Thymus (tissue), 11 donors: ENCODE data around the gene POLDIP3. TPM values are rescaled to one million over a fixed set of nuclear protein-coding genes. Genes with fewer than 3 reads are reported as not detected.

Experiments used
- DNase-seq, 9 donors: peaks; one replicate each; pipeline ENCODE4 v3.0.0-alpha.2; 2013; ENCODE audit warnings: low spot score in 9 of 9, low read depth in 6 of 9, missing footprints in 1 of 9
- H3K27ac ChIP-seq, 2 donors: one replicate each; pipeline ENCODE4 v1.5.1; 2013; ENCODE audit warnings: control low read depth in 1 of 2, low read depth in 1 of 2, low read length in 1 of 2, mild to moderate bottlenecking in 1 of 2, moderate library complexity in 1 of 2
- H3K27me3 ChIP-seq, 2 donors: one replicate each; pipeline ENCODE4 v1.5.1; 2013; ENCODE audit warnings: low read length in 1 of 2; ENCODE audit not compliant: control insufficient read depth in 2 of 2, insufficient read depth in 1 of 2
- H3K36me3 ChIP-seq, 2 donors: one replicate each; pipeline ENCODE4 v1.5.1; 2013; ENCODE audit warnings: low read length in 1 of 2, mild to moderate bottlenecking in 1 of 2, moderate library complexity in 1 of 2; ENCODE audit not compliant: control insufficient read depth in 2 of 2, insufficient read depth in 2 of 2
- H3K4me1 ChIP-seq, 2 donors: one replicate each; pipeline ENCODE4 v1.5.1; 2013; ENCODE audit warnings: low read length in 2 of 2; ENCODE audit not compliant: control insufficient read depth in 2 of 2, insufficient read depth in 2 of 2
- H3K4me3 ChIP-seq, 2 donors: one replicate each; pipeline ENCODE4 v1.5.1; 2013; ENCODE audit warnings: low read length in 2 of 2, control low read depth in 1 of 2, mild to moderate bottlenecking in 1 of 2
- H3K9me3 ChIP-seq, 2 donors: one replicate each; pipeline ENCODE4 v1.5.1; 2013; ENCODE audit warnings: low read length in 1 of 2, mild to moderate bottlenecking in 1 of 2; ENCODE audit not compliant: control insufficient read depth in 2 of 2, insufficient read depth in 1 of 2
- WGBS: extraction: QIAGEN DNeasy Blood & Tissue Kit; methylation state at CpG from one replicate; pipeline ENCODE4 v1.1.7; 2013; 5-methylcytosine and 5-hydroxymethylcytosine counted together
- polyA plus RNA-seq: library from polyadenylated mRNA; stranded (reverse); fragments of 200-250 nt; gene quantifications from one replicate; pipeline ENCODE4 v1.2.3, GENCODE V29; 2013
- total RNA-seq: library from RNA; stranded (reverse); fragments of 120-200 nt; gene quantifications from one replicate; pipeline ENCODE4 v1.2.4, GENCODE V29; 2013
- donor health status: healthy.

POLDIP3 gene
- total and polyA plus RNA-seq, 2 donors, result 29.8 to 40.4 TPM

GRCh38 chr22:42643634-42644421 is 29.1 kb upstream of the POLDIP3 start:
- H3K4me3 ChIP-seq, result no peak overlapping the region
- no peak overlapping the region for H3K27ac ChIP-seq
- WGBS, result 96% methylated on average over 14 of the region's 14 CpGs
- H3K4me1 ChIP-seq, result peaks cover 13 to 56% of the 10 kb centered on the region in 2 donors
- peaks cover 3 to 10% of the 10 kb centered on the region in 2 donors for H3K36me3 ChIP-seq
- H3K27me3 ChIP-seq, result no peaks in the 10 kb centered on the region
- peaks cover 0 to 3% of the 10 kb centered on the region in 2 donors for H3K9me3 ChIP-seq
- no peak for DNase-seq

DNA sequence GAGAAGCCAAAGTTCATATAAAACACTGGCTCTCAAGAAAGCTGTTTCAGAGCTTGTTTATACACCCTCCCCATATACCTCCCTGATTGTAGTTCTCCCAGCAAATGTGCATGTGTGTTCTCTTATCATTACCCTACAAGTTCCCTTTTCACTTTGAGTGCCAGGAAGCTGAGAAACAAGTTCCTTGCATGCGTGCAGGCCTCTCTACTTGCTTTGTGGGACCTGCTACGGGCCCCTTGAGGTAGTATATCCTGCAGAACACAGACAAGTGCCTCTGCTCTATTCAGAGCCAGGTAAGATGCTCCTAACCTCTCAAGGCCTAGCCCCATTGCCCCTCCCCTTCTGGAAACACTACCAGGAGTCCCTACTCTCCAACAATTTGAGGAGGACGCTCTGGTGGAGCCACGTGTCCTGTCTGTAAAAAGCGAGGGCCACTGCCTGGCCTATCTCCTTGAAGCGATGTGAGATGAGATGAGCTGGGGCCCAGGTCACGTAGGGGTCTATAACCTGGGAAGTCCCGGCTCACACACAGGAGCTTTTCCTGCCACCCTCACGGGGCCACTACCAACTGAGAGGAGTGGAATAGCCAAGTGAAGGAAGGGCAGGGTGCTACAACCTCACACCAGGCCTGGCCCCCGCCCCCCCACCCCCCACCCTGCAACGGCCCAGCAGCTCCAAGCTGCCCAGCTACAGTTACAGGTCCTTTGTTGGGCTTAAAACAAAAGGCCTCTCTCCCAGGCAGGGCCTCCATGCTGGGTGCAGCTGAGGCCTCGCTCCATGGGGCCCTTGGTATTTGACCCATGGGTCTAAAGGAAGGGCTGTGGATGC is 28.3 kb upstream of the POLDIP3 start:
- H3K4me3 ChIP-seq, result no peak overlapping the region
- H3K36me3 ChIP-seq, result peaks cover 3 to 10% of the 10 kb centered on the region in 2 donors
- WGBS, result 81% methylated on average over 12 of the region's 12 CpGs
- H3K4me1 ChIP-seq, result peaks cover 12 to 49% of the 10 kb centered on the region in 2 donors
- H3K9me3 ChIP-seq, result peaks cover 0 to 3% of the 10 kb centered on the region in 2 donors
- H3K27ac ChIP-seq, result no peak overlapping the region
- no peak for DNase-seq
- H3K27me3 ChIP-seq, result no peaks in the 10 kb centered on the region

DNA sequence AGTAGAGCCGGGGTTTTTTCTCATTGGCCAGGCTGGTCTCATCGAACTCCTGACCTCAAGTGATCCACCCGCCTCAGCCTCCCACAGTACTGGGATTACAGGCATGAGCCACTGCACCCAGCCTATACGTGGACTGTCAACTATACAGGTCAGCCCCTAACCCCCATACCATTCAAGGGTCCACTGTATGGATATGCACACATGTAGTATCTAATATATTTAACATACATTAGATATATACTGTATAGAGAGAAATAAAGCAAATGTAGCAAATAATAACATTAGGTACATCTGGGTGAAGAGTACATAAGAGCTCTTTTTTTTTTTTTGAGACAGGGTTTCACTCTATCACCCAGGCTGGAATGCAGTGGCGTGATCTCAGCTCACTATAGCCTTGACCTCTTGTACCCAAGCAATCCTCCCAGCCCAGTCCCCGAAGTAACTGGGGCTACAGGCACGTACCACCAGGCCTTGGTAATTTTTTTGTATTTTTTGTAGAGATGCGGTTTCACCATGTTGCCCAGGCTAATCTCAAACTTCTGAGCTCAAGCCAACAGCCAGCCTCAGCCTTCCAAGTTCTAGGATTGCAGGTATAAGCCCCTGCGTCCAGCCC is 27.2 kb upstream of the POLDIP3 start:
- Histone ChIP-seq H3K4me3 (no peak overlapping the region), H3K36me3 (peaks cover 6 to 10% of the 10 kb centered on the region in 2 donors), H3K27me3 (no peaks in the 10 kb centered on the region), H3K27ac (no peak overlapping the region), H3K4me1 (peaks cover 10 to 39% of the 10 kb centered on the region in 2 donors), H3K9me3 (peaks cover 0 to 3% of the 10 kb centered on the region in 2 donors)
- DNase-seq, result no peak
- WGBS, result 97% methylated on average over 9 of the region's 9 CpGs

DNA sequence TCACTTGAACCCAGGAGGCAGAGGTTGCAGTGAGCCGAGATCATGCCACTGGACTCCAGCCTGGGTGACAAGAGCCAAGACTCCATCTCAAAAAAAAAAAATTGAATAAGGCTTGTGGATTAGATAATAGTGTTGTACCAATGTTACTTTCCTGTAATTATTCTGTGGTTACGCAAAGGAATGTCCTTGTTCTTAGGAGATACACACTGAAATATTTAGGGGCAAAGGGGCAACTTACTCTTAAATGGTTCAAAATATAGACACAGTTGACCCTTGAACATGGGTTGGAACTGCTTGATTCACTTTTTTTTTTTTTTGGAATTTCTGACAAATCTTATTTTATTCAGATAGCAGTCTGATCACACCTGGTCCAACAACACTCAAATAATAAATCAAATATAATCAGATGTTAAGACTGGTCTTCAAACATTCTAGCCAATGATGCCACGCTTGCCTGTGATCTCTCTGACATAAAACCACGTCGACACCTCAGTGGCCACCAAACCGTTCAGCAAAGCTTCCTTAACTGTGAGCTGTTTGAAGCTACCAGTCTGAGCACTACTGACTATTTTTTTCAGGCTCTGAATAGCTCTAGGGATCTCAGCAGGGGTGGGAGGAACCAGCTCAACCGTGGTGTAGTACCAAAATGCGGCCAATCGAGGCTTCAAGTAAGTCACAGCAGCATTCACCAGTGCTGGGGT is 25.0 kb upstream of the POLDIP3 start:
- 82% methylated on average over 9 of the region's 9 CpGs for WGBS
- H3K4me3 ChIP-seq, result no peak overlapping the region
- H3K4me1 ChIP-seq, result peaks cover 0 to 17% of the 10 kb centered on the region in 2 donors
- H3K27ac ChIP-seq, result no peak overlapping the region
- no peaks in the 10 kb centered on the region for H3K27me3 ChIP-seq
- H3K36me3 ChIP-seq, result peaks cover 14 to 17% of the 10 kb centered on the region in 2 donors
- no peak for DNase-seq
- peaks cover 0 to 1% of the 10 kb centered on the region in 2 donors for H3K9me3 ChIP-seq

- H3K27me3 ChIP-seq, result no peaks in the 10 kb centered on the region
- WGBS, result 95% methylated on average over 12 of the region's 12 CpGs
- no peaks in the 10 kb centered on the region for H3K9me3 ChIP-seq
- no peak overlapping the region for H3K4me3 ChIP-seq
- H3K4me1 ChIP-seq, result no peaks in the 10 kb centered on the region
- DNase-seq, result no peak
- H3K27ac ChIP-seq, result no peak overlapping the region
- H3K36me3 ChIP-seq, result peaks cover 24 to 31% of the 10 kb centered on the region in 2 donors
Observed at GRCh38 chr22:42637555-42637954, 22.9 kb upstream of the POLDIP3 start.

DNA sequence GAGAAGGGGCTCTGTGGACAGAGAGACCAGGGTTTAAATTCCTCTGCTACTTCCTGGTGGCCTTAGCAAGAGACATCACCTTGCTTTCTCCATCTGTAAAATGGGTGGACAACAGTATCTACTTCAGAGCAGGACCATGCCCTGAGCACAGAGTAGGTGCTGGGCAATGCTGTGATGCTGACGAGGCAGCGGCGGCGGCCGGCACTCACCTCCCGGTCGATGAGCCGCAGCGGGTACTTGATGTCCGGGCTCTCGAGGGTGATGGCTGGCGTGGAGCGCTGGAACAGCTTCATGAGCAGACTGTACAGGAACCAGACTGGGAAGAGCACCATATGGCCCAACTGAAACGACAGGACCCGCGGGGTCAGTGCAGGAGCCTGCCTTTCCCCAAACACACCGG is 21.8 kb upstream of the POLDIP3 start:
- Histone ChIP-seq H3K27ac (no peak overlapping the region), H3K36me3 (peaks cover 33 to 39% of the 10 kb centered on the region in 2 donors), H3K27me3 (no peaks in the 10 kb centered on the region), H3K4me3 (no peak overlapping the region), H3K9me3 (no peaks in the 10 kb centered on the region), H3K4me1 (no peaks in the 10 kb centered on the region)
- DNase-seq, result no peak
- 99% methylated on average over 17 of the region's 17 CpGs for WGBS

DNA sequence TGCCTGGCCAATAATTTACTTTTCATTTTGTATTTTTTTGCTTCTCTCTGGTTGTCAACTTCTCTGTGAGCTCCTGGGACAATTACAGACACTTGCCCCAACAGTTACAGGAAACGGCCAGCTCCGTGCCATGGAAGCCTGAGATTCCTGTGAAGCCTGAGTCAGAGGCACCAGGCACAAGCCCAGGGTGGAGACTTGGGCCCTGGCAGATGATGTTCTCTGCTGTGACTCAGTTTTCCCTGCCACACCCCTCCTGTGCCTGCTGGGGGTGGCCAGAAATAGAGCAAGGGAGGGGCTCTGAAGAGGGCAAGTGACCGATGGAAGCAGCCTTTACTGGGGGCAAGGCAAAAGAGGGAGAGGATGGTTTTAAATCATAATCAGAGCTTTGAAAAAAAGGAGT is 20.8 kb upstream of the POLDIP3 start:
- DNase-seq, result no peak
- no peaks in the 10 kb centered on the region for H3K27me3 ChIP-seq
- H3K4me3 ChIP-seq, result no peak overlapping the region
- WGBS, result 96% methylated on average over 3 of the region's 3 CpGs
- peaks cover 38 to 49% of the 10 kb centered on the region in 2 donors for H3K36me3 ChIP-seq
- H3K4me1 ChIP-seq, result no peaks in the 10 kb centered on the region
- no peaks in the 10 kb centered on the region for H3K9me3 ChIP-seq
- H3K27ac ChIP-seq, result no peak overlapping the region

- no peak overlapping the region for H3K27ac ChIP-seq
- DNase-seq, result no peak
Observed at GRCh38 chr22:42633013-42633412, 18.3 kb upstream of the POLDIP3 start.

More at GRCh38 chr22:42633013-42633412, 18.3 kb upstream of the POLDIP3 start:
- H3K36me3 ChIP-seq, result peaks cover 58 to 70% of the 10 kb centered on the region in 2 donors
- 92% methylated on average over 9 of the region's 9 CpGs for WGBS
- H3K4me3 ChIP-seq, result no peak overlapping the region
- no peaks in the 10 kb centered on the region for H3K27me3 ChIP-seq
- H3K4me1 ChIP-seq, result no peaks in the 10 kb centered on the region
- no peaks in the 10 kb centered on the region for H3K9me3 ChIP-seq
